Muscle of leg (tissue), 11 donors: ENCODE measurements around the gene CD47. TPM values are rescaled to one million over a fixed set of nuclear protein-coding genes. Genes with fewer than 3 reads are reported as not detected.

ENCODE experiments used
- DNase-seq: peaks from one replicate; pipeline ENCODE4 v3.0.0; 2013
- H3K27ac ChIP-seq: one replicate; pipeline ENCODE4 v1.5.1; 2013; ENCODE audit warnings: mild to moderate bottlenecking, low read length, control low read depth
- H3K27me3 ChIP-seq: one replicate; pipeline ENCODE4 v1.6.1; 2013; ENCODE audit warnings: low read length; ENCODE audit not compliant: control insufficient read depth, insufficient read depth
- H3K36me3 ChIP-seq: one replicate; pipeline ENCODE4 v1.6.1; 2013; ENCODE audit warnings: low read length; ENCODE audit not compliant: control insufficient read depth, insufficient read depth
- H3K4me1 ChIP-seq: one replicate; pipeline ENCODE4 v1.6.1; 2013; ENCODE audit warnings: low read length; ENCODE audit not compliant: control insufficient read depth, insufficient read depth
- H3K4me3 ChIP-seq: one replicate; pipeline ENCODE4 v1.5.1; 2013; ENCODE audit warnings: low read length, control low read depth
- H3K9me3 ChIP-seq: replicated peaks from 2 replicates; pipeline ENCODE4 v1.6.1; 2013; ENCODE audit warnings: low read depth, low read length; ENCODE audit not compliant: control insufficient read depth
- WGBS: methylation state at CpG from one replicate; pipeline ENCODE4 v1.1.5; 2013; ENCODE audit warnings: missing lambda C conversion rate; ENCODE audit not compliant: insufficient coverage; 5-methylcytosine and 5-hydroxymethylcytosine counted together
- polyA plus RNA-seq, 8 donors: library from polyadenylated mRNA; unstranded; fragments of 120-200 nt; gene quantifications; one replicate each; pipeline versions ENCODE4 v1.2.1 to v1.2.3, GENCODE V29; 2013; ENCODE audit warnings: inconsistent platforms in 1 of 8, low replicate concordance in 1 of 8; ENCODE audit not compliant: insufficient read length in 8 of 8, insufficient read depth in 1 of 8
- total RNA-seq: library from RNA; stranded (reverse); fragments of 120-200 nt; gene quantifications from one replicate; pipeline ENCODE4 v1.2.4, GENCODE V29; 2013

CD47 gene
- total and polyA plus RNA-seq, 9 donors = 55.3 to 84.6 (median 70.4) TPM

- Histone ChIP-seq H3K4me1 (peaks cover 2% of the 10 kb centered on the region), H3K36me3 (no peaks in the 10 kb centered on the region), H3K27ac (no peak overlapping the region), H3K4me3 (no peak overlapping the region), H3K27me3 (no peaks in the 10 kb centered on the region), H3K9me3 (no peaks in the 10 kb centered on the region)
- no peak for DNase-seq
- 93% methylated on average over 2 of the region's 3 CpGs for WGBS
Observed at GRCh38 chr3:108119398-108120104, 28.7 kb upstream of the CD47 start.

DNA sequence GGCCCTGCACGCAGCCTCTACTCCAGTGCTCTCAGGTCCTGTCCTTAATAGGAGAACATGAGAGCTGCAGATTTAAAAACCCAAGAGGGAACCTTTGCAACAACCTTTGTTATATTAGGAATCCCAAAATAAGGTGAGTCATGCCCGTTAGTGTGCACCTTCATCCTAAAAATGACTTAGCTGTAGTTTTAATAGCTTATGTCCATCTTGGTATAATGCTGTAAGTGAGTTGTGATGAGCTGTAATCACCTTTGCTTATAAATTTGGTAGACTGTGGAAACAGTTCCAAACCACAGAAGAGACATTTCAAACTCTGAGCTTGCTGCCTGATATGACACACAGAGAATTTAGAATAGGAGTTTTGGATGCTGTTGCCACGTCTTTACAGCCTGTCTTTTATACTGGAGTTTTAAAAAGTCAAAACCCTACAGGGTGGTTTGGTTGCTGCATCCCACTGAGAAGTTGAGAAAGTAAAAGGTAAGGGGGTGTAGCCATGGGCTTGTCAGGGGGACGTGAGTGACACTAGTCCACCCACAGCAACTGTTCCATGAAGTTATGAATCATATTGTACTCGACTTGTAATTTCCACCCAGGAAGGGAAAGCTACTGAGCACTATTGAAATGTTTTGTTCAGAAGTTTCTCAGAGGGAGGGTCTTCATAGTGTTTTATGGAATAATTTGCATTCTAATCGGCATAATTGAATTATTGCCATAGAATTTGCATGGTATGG, 27.4 kb upstream of the CD47 start:
- Histone ChIP-seq H3K9me3 (no peaks in the 10 kb centered on the region), H3K36me3 (no peaks in the 10 kb centered on the region), H3K27ac (no peak overlapping the region), H3K4me1 (no peaks in the 10 kb centered on the region), H3K27me3 (no peaks in the 10 kb centered on the region), H3K4me3 (no peak overlapping the region)
- 60% methylated on average over 3 of the region's 6 CpGs for WGBS
- no peak for DNase-seq

GRCh38 chr3:108117241-108117775, 26.5 kb upstream of the CD47 start:
- H3K36me3 ChIP-seq = no peaks in the 10 kb centered on the region
- no peak overlapping the region for H3K27ac ChIP-seq
- no peak overlapping the region for H3K4me3 ChIP-seq
- H3K4me1 ChIP-seq = no peaks in the 10 kb centered on the region
- no CpG with 5 or more reads among the region's 6 CpGs for WGBS
- H3K9me3 ChIP-seq = no peaks in the 10 kb centered on the region
- DNase-seq = no peak
- H3K27me3 ChIP-seq = no peaks in the 10 kb centered on the region

GRCh38 chr3:108114423-108115065, 23.7 kb upstream of the CD47 start:
- WGBS = 55% methylated on average over 5 of the region's 16 CpGs

GRCh38 chr3:108113975-108114374, 23.1 kb upstream of the CD47 start:
- Histone ChIP-seq H3K9me3 (no peaks in the 10 kb centered on the region), H3K27me3 (no peaks in the 10 kb centered on the region), H3K4me1 (no peaks in the 10 kb centered on the region), H3K36me3 (no peaks in the 10 kb centered on the region), H3K4me3 (no peak overlapping the region), H3K27ac (no peak overlapping the region)
- no peak for DNase-seq
- WGBS = 95% methylated on average over 14 of the region's 15 CpGs

More at GRCh38 chr3:108114423-108115065, 23.7 kb upstream of the CD47 start:
- Histone ChIP-seq H3K4me1 (no peaks in the 10 kb centered on the region), H3K9me3 (no peaks in the 10 kb centered on the region), H3K27me3 (no peaks in the 10 kb centered on the region), H3K4me3 (no peak overlapping the region), H3K36me3 (no peaks in the 10 kb centered on the region), H3K27ac (no peak overlapping the region)
- no peak for DNase-seq

DNA sequence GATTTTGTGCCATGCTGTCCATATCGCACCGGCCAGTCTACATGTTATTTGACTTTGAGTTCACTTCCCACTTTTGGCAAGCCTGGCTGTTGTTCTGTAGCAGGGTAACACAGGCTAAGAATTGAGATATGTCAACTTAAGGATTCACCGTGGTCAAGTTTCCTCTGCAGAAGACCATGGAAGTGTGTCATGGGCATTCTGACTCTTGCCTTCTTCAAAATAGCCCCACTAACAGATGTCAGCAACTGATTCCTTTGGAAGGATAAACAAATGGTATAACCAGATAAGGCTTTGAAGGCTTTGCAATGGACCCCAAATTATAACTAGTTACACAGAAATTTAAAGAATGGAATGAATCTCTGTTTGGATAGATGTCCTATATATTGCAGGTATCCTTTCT, 20.1 kb upstream of the CD47 start:
- Histone ChIP-seq H3K4me1 (peaks cover 1% of the 10 kb centered on the region), H3K4me3 (no peak overlapping the region), H3K27ac (no peak overlapping the region), H3K9me3 (no peaks in the 10 kb centered on the region), H3K27me3 (no peaks in the 10 kb centered on the region), H3K36me3 (no peaks in the 10 kb centered on the region)
- WGBS = 79% methylated on average over 2 of the region's 3 CpGs
- no peak for DNase-seq

DNA sequence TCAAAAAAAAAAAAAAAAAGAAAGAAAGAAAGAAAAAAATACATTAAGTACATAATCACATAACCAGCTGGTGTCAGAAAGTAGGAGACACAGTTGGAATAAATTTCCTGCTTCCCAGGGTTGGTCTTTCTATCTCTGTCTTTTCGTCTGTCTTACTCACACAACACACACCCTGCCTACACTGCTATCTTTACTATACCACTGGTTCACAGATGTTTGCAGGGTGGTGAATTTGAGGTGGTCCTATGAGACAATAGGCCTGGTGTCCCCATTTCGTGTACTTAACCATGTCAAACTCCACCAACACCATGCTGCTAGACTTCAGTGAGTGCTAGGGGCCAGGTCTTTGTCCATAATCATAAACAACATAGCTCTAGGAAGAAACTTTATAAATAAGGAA, 17.6 kb upstream of the CD47 start:
- H3K27me3 ChIP-seq = no peaks in the 10 kb centered on the region
- no peak overlapping the region for H3K4me3 ChIP-seq
- H3K27ac ChIP-seq = no peak overlapping the region
- no peaks in the 10 kb centered on the region for H3K9me3 ChIP-seq
- H3K36me3 ChIP-seq = no peaks in the 10 kb centered on the region
- WGBS = no CpG with 5 or more reads among the region's 2 CpGs
- DNase-seq = no peak
- peaks cover 8% of the 10 kb centered on the region for H3K4me1 ChIP-seq

DNA sequence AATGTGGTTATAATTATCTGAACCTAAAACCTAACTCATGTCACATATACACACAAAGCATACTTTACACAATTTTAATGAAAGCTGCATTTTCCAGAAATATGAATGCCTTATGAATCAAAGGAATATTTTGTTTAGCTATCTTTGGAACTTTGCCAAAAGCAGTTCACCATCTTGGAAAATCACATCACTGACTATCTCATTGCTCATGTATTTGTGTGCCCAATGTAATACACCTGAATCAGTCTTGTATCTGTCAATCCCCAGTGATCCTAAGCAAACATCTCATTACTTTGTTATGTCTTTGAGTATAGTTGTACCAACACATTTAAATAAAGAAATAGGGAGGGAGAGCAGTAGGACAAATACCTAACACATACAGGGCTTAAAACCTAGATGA, 15.6 kb upstream of the CD47 start:
- no peaks in the 10 kb centered on the region for H3K36me3 ChIP-seq
- H3K4me3 ChIP-seq = no peak overlapping the region
- no peaks in the 10 kb centered on the region for H3K27me3 ChIP-seq
- no peaks in the 10 kb centered on the region for H3K9me3 ChIP-seq
- H3K27ac ChIP-seq = no peak overlapping the region
- DNase-seq = no peak
- peaks cover 8% of the 10 kb centered on the region for H3K4me1 ChIP-seq

- WGBS = no CpG with 5 or more reads among the region's 3 CpGs
- H3K27ac ChIP-seq = no peak overlapping the region
Observed at GRCh38 chr3:108106031-108106430, 15.2 kb upstream of the CD47 start.

More at GRCh38 chr3:108106031-108106430, 15.2 kb upstream of the CD47 start:
- Histone ChIP-seq H3K9me3 (no peaks in the 10 kb centered on the region), H3K27me3 (no peaks in the 10 kb centered on the region), H3K4me3 (no peak overlapping the region), H3K4me1 (peaks cover 8% of the 10 kb centered on the region), H3K36me3 (no peaks in the 10 kb centered on the region)
- DNase-seq = no peak
